DOHH2 (cell line): ENCODE data around the gene GAB1.

Experiments
- EZH2phosphoT487 ChIP-seq: fragments of 200-600 bp; sonication (generic); IDR thresholded peaks from 2 replicates; pipeline ENCODE4 v1.6.1; 2017; ENCODE audit warnings: borderline replicate concordance, mild to moderate bottlenecking, antibody characterized with exemption, low read length, moderate library complexity, mixed read lengths
- TF ChIP-seq, protein P1 (sequence below): fragments of 200-600 bp; sonication (generic); IDR thresholded peaks from one replicate; pipeline ENCODE4 v1.5.1; 2014; ENCODE audit warnings: antibody characterized with exemption, mild to moderate bottlenecking, low read depth, low read length; ENCODE audit not compliant: poor library complexity, severe bottlenecking

DNA sequence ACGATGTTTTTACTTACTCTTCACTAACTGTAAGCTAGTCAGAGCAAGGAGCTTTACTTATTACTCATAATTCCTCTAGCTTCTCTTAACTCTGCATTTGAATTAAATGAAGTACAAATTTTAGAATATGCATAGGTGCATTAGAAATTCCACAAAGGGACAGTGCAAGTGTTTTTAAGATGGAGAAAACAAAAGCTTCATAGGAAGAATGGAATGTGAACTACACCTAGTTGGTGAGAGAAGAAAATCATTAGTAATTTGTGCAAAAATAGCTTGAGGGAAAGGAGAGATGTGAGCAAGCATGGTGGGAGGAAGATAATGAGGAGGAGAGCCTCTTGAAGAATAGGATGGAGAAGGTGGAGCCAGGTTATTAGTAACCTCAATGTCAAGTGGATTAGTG is 99.3 kb downstream of the GAB1 start:
- TF ChIP-seq, protein P1, sequence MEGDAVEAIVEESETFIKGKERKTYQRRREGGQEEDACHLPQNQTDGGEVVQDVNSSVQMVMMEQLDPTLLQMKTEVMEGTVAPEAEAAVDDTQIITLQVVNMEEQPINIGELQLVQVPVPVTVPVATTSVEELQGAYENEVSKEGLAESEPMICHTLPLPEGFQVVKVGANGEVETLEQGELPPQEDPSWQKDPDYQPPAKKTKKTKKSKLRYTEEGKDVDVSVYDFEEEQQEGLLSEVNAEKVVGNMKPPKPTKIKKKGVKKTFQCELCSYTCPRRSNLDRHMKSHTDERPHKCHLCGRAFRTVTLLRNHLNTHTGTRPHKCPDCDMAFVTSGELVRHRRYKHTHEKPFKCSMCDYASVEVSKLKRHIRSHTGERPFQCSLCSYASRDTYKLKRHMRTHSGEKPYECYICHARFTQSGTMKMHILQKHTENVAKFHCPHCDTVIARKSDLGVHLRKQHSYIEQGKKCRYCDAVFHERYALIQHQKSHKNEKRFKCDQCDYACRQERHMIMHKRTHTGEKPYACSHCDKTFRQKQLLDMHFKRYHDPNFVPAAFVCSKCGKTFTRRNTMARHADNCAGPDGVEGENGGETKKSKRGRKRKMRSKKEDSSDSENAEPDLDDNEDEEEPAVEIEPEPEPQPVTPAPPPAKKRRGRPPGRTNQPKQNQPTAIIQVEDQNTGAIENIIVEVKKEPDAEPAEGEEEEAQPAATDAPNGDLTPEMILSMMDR = no peak
- TF ChIP-seq EZH2phosphoT487 = no peak
